ENCODE measurements around the gene HAX1. TPM values are rescaled to one million over a fixed set of nuclear protein-coding genes. Genes with fewer than 3 reads are reported as not detected.

HAX1 gene
- total and polyA plus RNA-seq, 10 of the 15 experiments (the other 5 are each of a cell fraction or from before 2014, with no cell fraction given): 95.3 to 288 (median 147) TPM

GRCh38 chr1:154264454-154264853 lies 8.0 kb upstream of the HAX1 start:
- SMC1A ChIA-PET (ENCODE audit: uncharacterized antibody, unreplicated experiment): no interaction called here

More at GRCh38 chr1:154264454-154264853, 8.0 kb upstream of the HAX1 start:
- ChIA-PET RAD21 (ENCODE audit: unreplicated experiment) (no interaction called here), CTCF (interaction anchor here (0.5 to 1.6 kb wide), 3 partner anchors 31 to 70 kb away, joined by 5 to 7 read pairs (median 5); no protein-coding TSS in a partner anchor), POLR2A (interaction anchor here (1.2 kb wide), 1 partner anchor 84 kb away, joined by 3 read pairs; no protein-coding TSS in a partner anchor)
- BruUV-seq (replicated peaks): no TSS peak
- Histone ChIP-seq H3K4me2 (ENCODE audit: control insufficient read depth, insufficient read depth) (no peak overlapping the region), H4K20me1 (ENCODE audit: control insufficient read depth, insufficient read depth) (no peaks in the 10 kb centered on the region), H3K79me2 (ENCODE audit: control insufficient read depth, insufficient read depth, low read length) (no peaks in the 10 kb centered on the region), H3K27ac (ENCODE audit: control insufficient read depth, insufficient read depth) (no peak overlapping the region), H3K36me3 (ENCODE audit: control insufficient read depth in 2 of 2, insufficient read depth in 2 of 2, low read length in 1 of 2) (peaks cover 38 to 63% of the 10 kb centered on the region in 2 experiments), H3K4me3 (no peak overlapping the region), H3K4me1 (ENCODE audit: control insufficient read depth, insufficient read depth, low read length) (no peaks in the 10 kb centered on the region), H3K9ac (ENCODE audit: control insufficient read depth, insufficient read depth, low read length) (no peak overlapping the region), H3K27me3 (replicated peaks in 1 of 2; ENCODE audit: control insufficient read depth in 2 of 2, insufficient read depth in 2 of 2, low read length in 1 of 2) (no peaks in the 10 kb centered on the region), H3K9me3 (replicated peaks; ENCODE audit: control insufficient read depth, insufficient read depth, low read length) (no peaks in the 10 kb centered on the region), H2AFZ (ENCODE audit: control insufficient read depth, low read depth, low read length) (no peak overlapping the region)
- no peak for FAIRE-seq
- TF ChIP-seq, protein P1, sequence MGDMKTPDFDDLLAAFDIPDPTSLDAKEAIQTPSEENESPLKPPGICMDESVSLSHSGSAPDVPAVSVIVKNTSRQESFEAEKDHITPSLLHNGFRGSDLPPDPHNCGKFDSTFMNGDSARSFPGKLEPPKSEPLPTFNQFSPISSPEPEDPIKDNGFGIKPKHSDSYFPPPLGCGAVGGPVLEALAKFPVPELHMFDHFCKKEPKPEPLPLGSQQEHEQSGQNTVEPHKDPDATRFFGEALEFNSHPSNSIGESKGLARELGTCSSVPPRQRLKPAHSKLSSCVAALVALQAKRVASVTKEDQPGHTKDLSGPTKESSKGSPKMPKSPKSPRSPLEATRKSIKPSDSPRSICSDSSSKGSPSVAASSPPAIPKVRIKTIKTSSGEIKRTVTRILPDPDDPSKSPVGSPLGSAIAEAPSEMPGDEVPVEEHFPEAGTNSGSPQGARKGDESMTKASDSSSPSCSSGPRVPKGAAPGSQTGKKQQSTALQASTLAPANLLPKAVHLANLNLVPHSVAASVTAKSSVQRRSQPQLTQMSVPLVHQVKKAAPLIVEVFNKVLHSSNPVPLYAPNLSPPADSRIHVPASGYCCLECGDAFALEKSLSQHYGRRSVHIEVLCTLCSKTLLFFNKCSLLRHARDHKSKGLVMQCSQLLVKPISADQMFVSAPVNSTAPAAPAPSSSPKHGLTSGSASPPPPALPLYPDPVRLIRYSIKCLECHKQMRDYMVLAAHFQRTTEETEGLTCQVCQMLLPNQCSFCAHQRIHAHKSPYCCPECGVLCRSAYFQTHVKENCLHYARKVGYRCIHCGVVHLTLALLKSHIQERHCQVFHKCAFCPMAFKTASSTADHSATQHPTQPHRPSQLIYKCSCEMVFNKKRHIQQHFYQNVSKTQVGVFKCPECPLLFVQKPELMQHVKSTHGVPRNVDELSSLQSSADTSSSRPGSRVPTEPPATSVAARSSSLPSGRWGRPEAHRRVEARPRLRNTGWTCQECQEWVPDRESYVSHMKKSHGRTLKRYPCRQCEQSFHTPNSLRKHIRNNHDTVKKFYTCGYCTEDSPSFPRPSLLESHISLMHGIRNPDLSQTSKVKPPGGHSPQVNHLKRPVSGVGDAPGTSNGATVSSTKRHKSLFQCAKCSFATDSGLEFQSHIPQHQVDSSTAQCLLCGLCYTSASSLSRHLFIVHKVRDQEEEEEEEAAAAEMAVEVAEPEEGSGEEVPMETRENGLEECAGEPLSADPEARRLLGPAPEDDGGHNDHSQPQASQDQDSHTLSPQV (IDR thresholded peaks at IDR 0.05): no peak
- TF ChIP-seq PAX5 (IDR thresholded peaks at IDR 0.05; ENCODE audit: borderline replicate concordance, low read depth, low read length) (no peak), RAD21 (IDR thresholded peaks at IDR 0.05; ENCODE audit: insufficient read depth, low read depth, low read length) (no peak), BCLAF1 (IDR thresholded peaks at IDR 0.05) (no peak), SMAD5 (IDR thresholded peaks at IDR 0.05; ENCODE audit: low read depth) (no peak), GABPA (IDR thresholded peaks at IDR 0.05; ENCODE audit: low read depth) (no peak), RELA (IDR thresholded peaks at IDR 0.05; ENCODE audit: borderline replicate concordance, partially characterized antibody) (no peak), SMAD1 (IDR thresholded peaks at IDR 0.05; ENCODE audit: low read depth, partially characterized antibody) (no peak), IRF4 (IDR thresholded peaks at IDR 0.05; ENCODE audit: low read depth, low read length) (no peak)
- in situ Hi-C loops (cut with MboI): no loop called here
- no peak for DNase-seq (ENCODE audit: low read depth, low spot score)
- no peak for ATAC-seq
- WGBS (ENCODE audit: insufficient coverage, insufficient replicate concordance, low lambda C conversion rate, missing lambda C conversion rate): 100% methylated on average over 1 of the region's 1 CpG
- intact Hi-C loops (cut with micrococcal nuclease; ENCODE audit: unreplicated experiment): no loop called here
